GM12864 (cell line): ENCODE measurements around the gene DDX42.
"Not testable (repeated sequence)": the region's sequence is repeated elsewhere in the genome, so short reads cannot be mapped to it uniquely, and the experiment has no call there.

ENCODE experiments used
- DNase-seq: peaks from one replicate; pipeline ENCODE4 v3.0.0-alpha.2; 2011; ENCODE audit warnings: low read depth
- H3K4me3 ChIP-seq: 2 replicates; pipeline ENCODE4 v1.5.1; 2011; ENCODE audit warnings: mild to moderate bottlenecking, low read depth, low read length, control low read depth
- CTCF ChIP-seq: IDR thresholded peaks from 2 replicates; pipeline ENCODE4 v1.5.1; 2011; ENCODE audit warnings: low read depth, mild to moderate bottlenecking, moderate library complexity, low read length, control low read depth, inconsistent platforms; ENCODE audit errors: missing control alignments

The DDX42 gene

GRCh38 chr17:63792055-63792729, 18.2 kb downstream of the DDX42 start:
- no peak for DNase-seq
- no peak for TF ChIP-seq CTCF
- no peak overlapping the region for H3K4me3 ChIP-seq

DNA sequence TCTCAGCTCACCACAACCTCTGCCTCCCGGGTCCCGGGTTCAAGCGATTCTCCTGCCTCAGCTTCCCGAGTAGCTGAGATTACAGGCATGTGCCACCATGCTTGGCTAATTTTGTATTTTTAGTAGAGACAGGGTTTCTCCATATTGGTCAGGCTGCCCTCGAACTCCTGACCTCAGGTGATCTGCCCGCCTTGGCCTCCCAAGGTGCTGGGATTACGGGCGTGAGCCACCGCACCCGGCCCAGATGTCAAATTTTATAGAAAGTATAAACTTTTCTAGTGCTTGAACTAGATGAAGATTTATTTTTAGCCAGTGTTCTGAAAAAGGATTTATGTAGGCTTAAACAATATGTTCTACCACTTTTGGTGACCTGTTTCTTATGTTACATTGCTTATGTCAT, 22.4 kb downstream of the DDX42 start:
- not testable (repeated sequence) for H3K4me3 ChIP-seq, DNase-seq

- no peak for DNase-seq
- H3K4me3 ChIP-seq: no peak overlapping the region
- no peak for TF ChIP-seq CTCF
Measured at GRCh38 chr17:63798572-63799106, 24.7 kb downstream of the DDX42 start.

DNA sequence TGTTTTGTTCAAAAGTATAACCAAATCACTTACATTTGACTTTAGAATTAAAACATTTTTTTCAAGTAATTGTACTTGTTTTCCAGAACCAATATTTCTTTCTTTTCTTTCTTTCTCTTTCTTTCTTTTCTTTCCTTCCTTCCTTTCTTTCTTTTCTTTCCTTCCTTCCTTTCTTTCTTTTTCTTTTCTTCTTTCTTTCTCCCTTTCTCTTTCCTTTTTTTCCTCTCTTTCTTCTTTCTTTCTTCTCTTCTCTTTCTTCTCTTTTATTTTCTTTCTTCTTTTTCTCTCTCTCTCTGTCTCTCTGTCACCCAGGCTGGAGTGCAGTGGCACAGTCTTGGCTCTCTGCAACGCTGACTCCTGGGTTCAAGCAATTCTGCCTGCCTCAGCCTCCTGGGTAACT, 26.8 kb downstream of the DDX42 start:
- no peak for DNase-seq
- no peak overlapping the region for H3K4me3 ChIP-seq
- TF ChIP-seq CTCF: no peak

DNA sequence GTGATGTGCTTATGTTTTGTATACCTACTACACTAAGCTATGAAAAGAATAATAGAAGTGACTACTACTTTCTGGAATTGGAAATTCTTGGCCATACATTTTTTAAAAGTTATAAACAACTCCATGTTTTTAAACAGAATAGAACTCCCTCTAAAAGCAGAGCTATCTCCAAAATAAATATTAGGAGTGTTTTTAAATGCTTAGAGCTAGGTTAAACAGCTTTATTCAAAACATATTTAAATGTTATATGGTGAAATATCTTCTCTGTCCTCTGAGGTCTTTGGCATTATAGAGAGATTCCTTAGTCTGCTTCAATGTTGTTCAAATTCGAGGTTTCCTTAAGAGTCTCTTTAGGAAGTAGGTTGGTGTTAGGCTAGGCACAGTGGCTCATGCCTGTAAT, 30.4 kb downstream of the DDX42 start:
- H3K4me3 ChIP-seq: no peak overlapping the region
- no peak for TF ChIP-seq CTCF
- DNase-seq: no peak

DNA sequence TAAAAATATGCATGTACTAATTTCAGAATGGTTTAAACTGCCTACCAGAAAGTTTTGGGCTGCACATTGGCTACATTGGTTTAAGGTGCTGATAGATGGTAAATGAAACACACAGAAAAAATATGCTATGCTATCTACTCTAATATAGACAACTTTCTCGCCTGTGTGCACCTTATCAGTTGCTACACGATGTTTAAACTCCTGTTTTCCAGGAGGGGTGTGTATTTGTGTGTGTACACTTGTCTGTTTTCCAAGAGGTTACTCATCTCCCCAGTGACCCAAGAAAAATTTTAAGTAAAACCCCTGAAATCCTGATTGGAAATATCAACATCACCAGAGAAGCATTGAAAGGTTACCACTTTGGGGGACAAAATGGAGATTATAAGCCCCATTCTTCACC, 31.6 kb downstream of the DDX42 start:
- no peak overlapping the region for H3K4me3 ChIP-seq
- no peak for TF ChIP-seq CTCF
- DNase-seq: no peak

GRCh38 chr17:63809970-63810369, 36.0 kb downstream of the DDX42 start:
- no peak for TF ChIP-seq CTCF
- no peak overlapping the region for H3K4me3 ChIP-seq
- no peak for DNase-seq

- DNase-seq: no peak
- no peak overlapping the region for H3K4me3 ChIP-seq
- no peak for TF ChIP-seq CTCF
Measured at GRCh38 chr17:63816123-63816522, 42.2 kb downstream of the DDX42 start.
